ENCODE data around the gene CIDEB.

CIDEB gene

DNA sequence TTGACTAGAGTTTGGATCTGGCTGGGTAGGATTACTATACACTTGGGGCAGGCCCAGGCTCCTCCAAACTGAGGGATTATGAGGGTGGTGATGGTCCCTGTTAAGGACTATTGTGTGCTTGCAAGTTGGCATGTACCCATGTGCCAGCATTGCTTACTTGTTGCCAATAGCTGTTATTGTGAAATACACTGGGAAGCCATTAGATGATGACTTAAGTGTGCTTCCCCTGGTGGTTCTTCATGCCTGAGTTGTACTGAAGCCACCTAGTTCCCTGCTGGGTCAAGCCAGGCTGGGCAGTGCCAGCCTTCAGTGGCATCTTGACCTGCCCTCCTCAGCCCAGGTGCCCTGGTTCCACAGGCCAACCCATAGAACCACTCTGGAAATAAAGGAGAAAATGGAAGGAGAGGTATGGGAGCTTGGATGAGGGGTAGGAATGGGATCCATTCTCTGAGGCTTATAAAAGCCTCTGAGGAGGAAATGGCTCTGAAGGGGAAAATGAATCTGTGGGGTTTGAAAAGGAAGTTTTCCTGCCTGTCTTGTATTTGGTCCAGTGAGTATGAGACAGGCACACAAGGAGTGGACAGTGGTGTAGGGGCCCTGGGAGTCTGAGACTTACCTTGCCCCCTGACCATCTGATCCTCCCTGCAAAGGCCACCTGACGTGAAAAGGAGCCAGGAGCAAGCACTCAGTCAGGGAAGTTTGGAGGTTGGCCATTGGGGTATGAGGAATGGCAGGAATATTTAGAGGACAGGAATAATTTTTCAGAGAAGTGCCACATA is 4.2 kb upstream of the CIDEB start:
- TF ChIP-seq, protein P1, sequence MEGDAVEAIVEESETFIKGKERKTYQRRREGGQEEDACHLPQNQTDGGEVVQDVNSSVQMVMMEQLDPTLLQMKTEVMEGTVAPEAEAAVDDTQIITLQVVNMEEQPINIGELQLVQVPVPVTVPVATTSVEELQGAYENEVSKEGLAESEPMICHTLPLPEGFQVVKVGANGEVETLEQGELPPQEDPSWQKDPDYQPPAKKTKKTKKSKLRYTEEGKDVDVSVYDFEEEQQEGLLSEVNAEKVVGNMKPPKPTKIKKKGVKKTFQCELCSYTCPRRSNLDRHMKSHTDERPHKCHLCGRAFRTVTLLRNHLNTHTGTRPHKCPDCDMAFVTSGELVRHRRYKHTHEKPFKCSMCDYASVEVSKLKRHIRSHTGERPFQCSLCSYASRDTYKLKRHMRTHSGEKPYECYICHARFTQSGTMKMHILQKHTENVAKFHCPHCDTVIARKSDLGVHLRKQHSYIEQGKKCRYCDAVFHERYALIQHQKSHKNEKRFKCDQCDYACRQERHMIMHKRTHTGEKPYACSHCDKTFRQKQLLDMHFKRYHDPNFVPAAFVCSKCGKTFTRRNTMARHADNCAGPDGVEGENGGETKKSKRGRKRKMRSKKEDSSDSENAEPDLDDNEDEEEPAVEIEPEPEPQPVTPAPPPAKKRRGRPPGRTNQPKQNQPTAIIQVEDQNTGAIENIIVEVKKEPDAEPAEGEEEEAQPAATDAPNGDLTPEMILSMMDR (conservative IDR thresholded peaks at IDR 0.05; ENCODE audit: low read depth, low read length), result no peak
- no peak for DNase-seq (ENCODE audit: low read depth)
- H3K4me3 ChIP-seq (ENCODE audit: low read length), result no peak overlapping the region

DNA sequence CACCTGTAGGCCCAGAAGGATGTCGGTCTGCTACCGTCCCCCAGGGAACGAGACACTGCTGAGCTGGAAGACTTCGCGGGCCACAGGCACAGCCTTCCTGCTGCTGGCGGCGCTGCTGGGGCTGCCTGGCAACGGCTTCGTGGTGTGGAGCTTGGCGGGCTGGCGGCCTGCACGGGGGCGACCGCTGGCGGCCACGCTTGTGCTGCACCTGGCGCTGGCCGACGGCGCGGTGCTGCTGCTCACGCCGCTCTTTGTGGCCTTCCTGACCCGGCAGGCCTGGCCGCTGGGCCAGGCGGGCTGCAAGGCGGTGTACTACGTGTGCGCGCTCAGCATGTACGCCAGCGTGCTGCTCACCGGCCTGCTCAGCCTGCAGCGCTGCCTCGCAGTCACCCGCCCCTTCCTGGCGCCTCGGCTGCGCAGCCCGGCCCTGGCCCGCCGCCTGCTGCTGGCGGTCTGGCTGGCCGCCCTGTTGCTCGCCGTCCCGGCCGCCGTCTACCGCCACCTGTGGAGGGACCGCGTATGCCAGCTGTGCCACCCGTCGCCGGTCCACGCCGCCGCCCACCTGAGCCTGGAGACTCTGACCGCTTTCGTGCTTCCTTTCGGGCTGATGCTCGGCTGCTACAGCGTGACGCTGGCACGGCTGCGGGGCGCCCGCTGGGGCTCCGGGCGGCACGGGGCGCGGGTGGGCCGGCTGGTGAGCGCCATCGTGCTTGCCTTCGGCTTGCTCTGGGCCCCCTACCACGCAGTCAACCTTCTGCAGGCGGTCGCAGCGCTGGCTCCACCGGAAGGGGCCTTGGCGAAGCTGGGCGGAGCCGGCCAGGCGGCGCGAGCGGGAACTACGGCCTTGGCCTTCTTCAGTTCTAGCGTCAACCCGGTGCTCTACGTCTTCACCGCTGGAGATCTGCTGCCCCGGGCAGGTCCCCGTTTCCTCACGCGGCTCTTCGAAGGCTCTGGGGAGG is 3.1 kb upstream of the CIDEB start, which contains the start of gene LTB4R:
Gene LTB4R, plus strand, starts transcription at position 857 of the 959 bp plus-strand sequence. CDS start 4,150 bp downstream, outside the sequence.
- DNase-seq (ENCODE audit: low read depth), result peak; percentile 45
- TF ChIP-seq, protein P1 (conservative IDR thresholded peaks at IDR 0.05; ENCODE audit: low read depth, low read length), result peak; percentile 25
- no peak within 1 kb of the TSS for H3K4me3 ChIP-seq (ENCODE audit: low read length)

DNA sequence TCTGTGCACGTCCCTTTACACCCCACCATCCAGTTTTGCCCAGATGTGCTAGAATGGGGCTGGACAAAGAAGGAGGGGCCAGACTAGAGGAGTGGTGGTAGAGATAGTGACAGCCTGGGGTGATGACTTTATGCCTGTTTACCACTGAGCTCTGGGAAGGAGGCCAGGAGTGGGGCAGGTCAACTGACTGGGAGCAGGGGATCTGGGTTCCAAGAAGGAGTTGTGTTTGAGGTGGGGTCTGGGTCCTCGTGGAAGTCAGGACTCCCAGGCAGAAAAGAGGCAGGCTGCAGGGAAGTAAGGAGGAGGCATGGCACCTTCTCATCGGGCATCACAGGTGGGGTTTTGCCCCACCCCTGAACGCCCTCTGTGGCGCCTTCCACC is 2.5 kb upstream of the CIDEB start:
- DNase-seq (ENCODE audit: low read depth), result no peak
- H3K4me3 ChIP-seq (ENCODE audit: low read length), result no peak overlapping the region
- TF ChIP-seq, protein P1 (conservative IDR thresholded peaks at IDR 0.05; ENCODE audit: low read depth, low read length), result no peak

DNA sequence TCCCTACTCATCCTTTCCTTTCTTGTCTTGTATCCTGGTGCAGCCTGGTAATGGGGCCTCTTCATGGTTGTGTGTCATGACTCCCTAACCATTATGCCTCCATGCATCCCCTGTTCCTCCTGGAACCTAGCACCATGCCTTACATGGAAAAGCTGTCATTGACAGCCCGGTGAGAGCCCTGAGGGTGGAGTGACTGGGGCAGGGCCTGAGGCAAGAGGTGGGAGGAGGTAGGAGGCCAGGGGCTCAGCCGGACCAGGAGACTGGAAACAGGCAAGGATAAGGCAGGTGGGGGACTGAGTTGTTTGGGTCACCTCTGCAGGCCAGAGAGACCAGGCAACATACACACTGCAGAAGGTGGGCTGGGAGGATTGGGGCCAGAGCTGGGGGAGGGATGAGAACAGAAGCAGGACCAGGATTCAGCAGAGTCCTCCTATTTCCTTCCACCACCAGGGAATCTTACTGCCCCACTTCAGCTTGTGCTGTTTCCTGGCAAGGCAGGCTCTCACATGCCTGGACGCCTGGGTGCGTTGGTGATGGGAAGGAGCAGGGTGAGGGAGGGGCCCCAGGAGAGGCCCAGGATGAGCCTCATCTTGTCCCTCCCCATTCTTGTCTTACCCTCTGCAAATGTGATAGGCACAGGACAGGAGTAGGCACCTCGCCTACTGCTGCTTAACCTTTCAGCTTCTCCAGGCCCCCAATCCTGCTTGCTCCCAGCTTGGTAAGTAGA is 1.9 kb upstream of the CIDEB start, which contains the start of gene LTB4R2:
Gene LTB4R2, plus strand, starts transcription at position 603 of the 727 bp plus-strand sequence. CDS start 525 bp downstream, outside the sequence.
- no peak within 1 kb of the TSS for H3K4me3 ChIP-seq (ENCODE audit: low read length)
- DNase-seq (ENCODE audit: low read depth), result no peak
- TF ChIP-seq, protein P1 (conservative IDR thresholded peaks at IDR 0.05; ENCODE audit: low read depth, low read length), result no peak

DNA sequence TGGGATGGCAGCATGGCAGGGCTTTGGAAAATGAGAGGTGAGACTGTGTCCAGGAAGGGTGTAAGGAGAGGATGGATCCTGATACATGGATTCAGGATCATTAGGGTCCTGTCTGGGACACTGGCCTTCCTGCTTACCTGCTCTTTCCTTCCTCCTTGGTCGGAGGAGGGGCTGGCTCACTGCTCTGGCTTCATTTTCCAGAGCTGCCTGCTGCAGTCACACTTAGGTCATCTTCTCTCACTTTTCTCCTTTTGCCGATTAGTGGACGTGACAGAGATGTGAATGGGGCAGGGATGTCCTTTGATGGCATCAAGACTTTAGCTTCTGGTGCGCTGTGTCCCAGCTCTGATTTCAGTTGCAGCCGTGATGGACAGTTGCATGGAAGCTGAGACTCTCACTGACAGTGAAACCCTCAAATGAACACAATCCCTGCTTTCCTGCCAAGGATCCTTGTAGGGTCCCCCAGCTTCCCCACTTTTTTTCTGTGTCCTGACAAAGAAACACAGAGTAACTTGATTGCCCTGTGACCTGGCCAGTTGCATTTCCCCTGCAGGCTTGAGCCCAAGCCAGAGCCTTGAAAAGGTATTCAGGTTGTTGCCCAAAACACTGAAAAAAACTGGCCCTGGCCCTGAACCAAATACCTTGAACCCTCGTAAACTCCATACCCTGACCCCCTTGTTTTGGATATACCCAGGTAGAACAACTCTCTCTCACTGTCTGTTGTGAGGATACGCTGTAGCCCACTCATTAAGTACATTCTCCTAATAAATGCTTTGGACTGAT is 756 bp upstream of the CIDEB start:
- TF ChIP-seq, protein P1 (conservative IDR thresholded peaks at IDR 0.05; ENCODE audit: low read depth, low read length), result no peak
- no peak for DNase-seq (ENCODE audit: low read depth)
- H3K4me3 ChIP-seq (ENCODE audit: low read length), result no peak overlapping the region

DNA sequence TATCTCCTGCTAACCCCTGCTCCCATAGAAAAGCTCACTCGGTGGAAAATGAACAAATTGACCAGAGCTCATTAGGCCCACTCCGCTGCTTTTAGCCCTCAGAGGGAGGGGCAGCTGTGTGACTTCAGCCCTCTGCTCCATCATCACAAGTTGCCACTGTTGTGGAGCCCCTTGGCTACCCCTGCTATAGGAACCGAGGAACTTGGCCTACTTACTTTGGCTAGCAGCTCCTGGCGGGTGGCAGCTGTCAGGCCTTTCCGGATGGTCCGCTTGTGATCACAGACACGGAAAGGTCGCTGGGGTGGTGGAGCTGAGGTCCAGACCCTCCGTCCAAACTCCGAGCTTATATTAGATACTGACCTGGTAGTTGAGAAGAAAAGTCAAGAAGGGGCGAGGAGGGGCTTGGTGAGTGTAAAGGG is 612 bp downstream of the CIDEB start:
- TF ChIP-seq, protein P1 (conservative IDR thresholded peaks at IDR 0.05; ENCODE audit: low read depth, low read length), result no peak

More for the DNA sequence above, 612 bp downstream of the CIDEB start:
- no peak for DNase-seq (ENCODE audit: low read depth)
- no peak overlapping the region for H3K4me3 ChIP-seq (ENCODE audit: low read length)
